H1 (cell line): Measurements from ENCODE around the gene SLN. TPM values are rescaled to one million over a fixed set of nuclear protein-coding genes. Genes with fewer than 3 reads are reported as not detected.

Experiments
- CTCF ChIA-PET: fragments of 300-600 bp; sonication (Branson Sonifier 250); formaldehyde crosslinking; loops from one replicate; lab custom pipeline; 2021; ENCODE audit not compliant: partially characterized antibody; lab: Charles Lee
- POLR2A ChIA-PET: fragments of 300-600 bp; sonication (Branson Sonifier 250); formaldehyde crosslinking; loops from one replicate; lab custom pipeline; 2021; ENCODE audit warnings: inconsistent platforms; ENCODE audit not compliant: partially characterized antibody; lab: Charles Lee
- DNase-seq, 2 experiments: peaks; one replicate each; pipeline versions ENCODE4 v3.0.0 to v3.0.0-alpha.2; 2010 to 2022; ENCODE audit warnings: low spot score in 2 of 2, low read depth in 1 of 2, mixed read lengths in 1 of 2
- FAIRE-seq: peaks from 2 replicates; lab custom pipeline; 2011; peaks lifted over from hg19 to GRCh38; lab: Jason Lieb, UNC
- H2AFZ ChIP-seq: 2 replicates; pipeline ENCODE4 v1.8.1; 2012; ENCODE audit warnings: low read length, inconsistent platforms
- H2AK5ac ChIP-seq: 2 replicates; pipeline ENCODE4 v1.6.1; 2013; ENCODE audit warnings: low read depth, low read length
- H2BK120ac ChIP-seq: replicated peaks from 2 replicates; pipeline ENCODE3; 2013; ENCODE audit warnings: low read depth, low read length, inconsistent platforms
- H2BK12ac ChIP-seq: 2 replicates; pipeline ENCODE4 v1.6.1; 2013; ENCODE audit warnings: low read depth, low read length
- H2BK15ac ChIP-seq: 2 replicates; pipeline ENCODE4 v1.6.1; 2013; ENCODE audit warnings: low read length
- H2BK20ac ChIP-seq: 2 replicates; pipeline ENCODE4 v1.6.1; 2013; ENCODE audit warnings: low read length
- H2BK5ac ChIP-seq: 2 replicates; pipeline ENCODE4 v1.6.1; 2013; ENCODE audit warnings: low read depth, low read length
- H3K14ac ChIP-seq: 2 replicates; pipeline ENCODE4 v1.6.1; 2013; ENCODE audit warnings: inconsistent platforms; ENCODE audit not compliant: insufficient read length
- H3K18ac ChIP-seq: 2 replicates; pipeline ENCODE4 v1.6.1; 2013; ENCODE audit warnings: low read length; ENCODE audit errors: extremely low read depth
- H3K23ac ChIP-seq: 2 replicates; pipeline ENCODE4 v1.6.1; 2013; ENCODE audit warnings: inconsistent platforms; ENCODE audit not compliant: insufficient read length
- H3K23me2 ChIP-seq: 2 replicates; pipeline ENCODE4 v1.6.1; 2013; ENCODE audit warnings: low read depth, low read length
- H3K27ac ChIP-seq: 2 replicates; pipeline ENCODE4 v1.6.1; 2011; ENCODE audit warnings: low read depth, low read length, inconsistent platforms
- H3K27me3 ChIP-seq, 4 experiments: replicated peaks in 1 of 4; 1 replicate in 1 of 4; 2 replicates in 3 of 4; pipeline versions ENCODE4 v1.6.1 to v1.8.1; 2011 to 2013; ENCODE audit warnings: low read length in 3 of 4, mild to moderate bottlenecking in 3 of 4, inconsistent platforms in 2 of 4, mixed read lengths in 2 of 4, moderate library complexity in 1 of 4; ENCODE audit not compliant: control insufficient read depth in 3 of 4, insufficient read depth in 3 of 4; ENCODE audit errors: extremely low read depth in 1 of 4
- H3K36me3 ChIP-seq, 4 experiments: 2 replicates each; pipeline versions ENCODE4 v1.6.1 to v1.8.1; 2011 to 2013; ENCODE audit warnings: mild to moderate bottlenecking in 4 of 4, low read length in 3 of 4, moderate library complexity in 2 of 4, control low read depth in 1 of 4, inconsistent platforms in 1 of 4; ENCODE audit not compliant: insufficient read depth in 4 of 4, control insufficient read depth in 2 of 4
- H3K4ac ChIP-seq: replicated peaks from 2 replicates; pipeline ENCODE3; 2013; ENCODE audit warnings: low read length, low read depth, mixed read lengths, inconsistent platforms; ENCODE audit not compliant: insufficient read length
- H3K4me1 ChIP-seq, 4 experiments: replicated peaks in 1 of 4; 1 replicate in 1 of 4; 2 replicates in 3 of 4; pipeline versions ENCODE4 v1.6.1 to v1.8.1; 2011 to 2013; ENCODE audit warnings: low read length in 3 of 4, inconsistent platforms in 2 of 4, mixed read lengths in 1 of 4; ENCODE audit not compliant: insufficient read depth in 4 of 4, control insufficient read depth in 3 of 4
- H3K4me2 ChIP-seq, 2 experiments: 2 replicates each; pipeline versions ENCODE4 v1.6.1 to v1.8.1; 2011 to 2013; ENCODE audit warnings: low read depth in 2 of 2, low read length in 2 of 2, control low read depth in 1 of 2, inconsistent platforms in 1 of 2, mild to moderate bottlenecking in 1 of 2; ENCODE audit not compliant: insufficient read depth in 1 of 2
- H3K4me3 ChIP-seq, 4 experiments: fragments of 200-600, 300-600 bp in 1 of 4; sonication (generic), shearing (Covaris generic), sonication (Bioruptor Twin) in 1 of 4; 2 replicates each; pipeline versions ENCODE4 v1.5.1 to v1.8.1; 2011 to 2016; ENCODE audit warnings: low read length in 4 of 4, low read depth in 3 of 4, control low read depth in 2 of 4, inconsistent platforms in 2 of 4, mild to moderate bottlenecking in 2 of 4, mixed read lengths in 1 of 4, moderate library complexity in 1 of 4; ENCODE audit not compliant: insufficient read depth in 2 of 4; ENCODE audit errors: extremely low read depth in 1 of 4
- H3K56ac ChIP-seq: replicated peaks from 2 replicates; pipeline ENCODE3; 2013; ENCODE audit warnings: low read depth, mild to moderate bottlenecking, mixed read lengths, low read length, inconsistent platforms; ENCODE audit not compliant: insufficient read length
- H3K79me1 ChIP-seq: 2 replicates; pipeline ENCODE4 v1.6.1; 2013; ENCODE audit warnings: low read depth, low read length, control low read depth
- H3K79me2 ChIP-seq, 2 experiments: 2 replicates each; pipeline versions ENCODE4 v1.6.1 to v1.8.1; 2012 to 2013; ENCODE audit warnings: low read length in 2 of 2, mild to moderate bottlenecking in 2 of 2, inconsistent platforms in 1 of 2; ENCODE audit not compliant: insufficient read depth in 2 of 2, control insufficient read depth in 1 of 2
- H3K9ac ChIP-seq, 4 experiments: replicated peaks in 1 of 4; 1 replicate in 1 of 4; 2 replicates in 3 of 4; pipeline versions ENCODE4 v1.6.1 to v1.8.1; 2011 to 2013; ENCODE audit warnings: low read depth in 3 of 4, low read length in 3 of 4, control low read depth in 2 of 4, mild to moderate bottlenecking in 2 of 4, moderate library complexity in 2 of 4, inconsistent platforms in 1 of 4; ENCODE audit errors: extremely low read depth in 1 of 4
- H3K9me3 ChIP-seq, 2 experiments: 2 replicates each; pipeline versions ENCODE4 v1.6.1 to v1.8.1; 2012 to 2013; ENCODE audit warnings: mild to moderate bottlenecking in 2 of 2, moderate library complexity in 2 of 2, control low read depth in 1 of 2, inconsistent platforms in 1 of 2, low read depth in 1 of 2, low read length in 1 of 2, mixed read lengths in 1 of 2; ENCODE audit not compliant: insufficient read depth in 2 of 2
- H4K20me1 ChIP-seq, 2 experiments: replicated peaks in 1 of 2; 2 replicates each; pipeline versions ENCODE3 to v1.8.1; 2011 to 2013; ENCODE audit warnings: inconsistent platforms in 2 of 2, low read length in 2 of 2, mild to moderate bottlenecking in 1 of 2; ENCODE audit not compliant: insufficient read depth in 2 of 2, control insufficient read depth in 1 of 2
- H4K5ac ChIP-seq: 2 replicates; pipeline ENCODE4 v1.6.1; 2013; ENCODE audit warnings: low read length, low read depth, mixed read lengths, inconsistent platforms; ENCODE audit not compliant: insufficient read length
- H4K8ac ChIP-seq: 2 replicates; pipeline ENCODE4 v1.8.0; 2013; ENCODE audit warnings: mild to moderate bottlenecking, moderate library complexity, low read length, inconsistent platforms; ENCODE audit not compliant: insufficient read depth; ENCODE audit errors: extremely low read depth
- H4K91ac ChIP-seq: replicated peaks from 2 replicates; pipeline ENCODE3; 2013; ENCODE audit warnings: low read length, mixed read lengths, inconsistent platforms; ENCODE audit not compliant: insufficient read length
- BCL11A ChIP-seq, 2 experiments: IDR thresholded peaks; one replicate each; pipeline ENCODE4 v1.6.1; 2011; ENCODE audit warnings: low read depth in 2 of 2, low read length in 2 of 2, mild to moderate bottlenecking in 2 of 2
- CHD2 ChIP-seq: IDR thresholded peaks from 2 replicates; pipeline ENCODE4 v1.6.1; 2012; ENCODE audit warnings: low read length, improper control_type of control experiment
- POLR2AphosphoS5 ChIP-seq: IDR thresholded peaks from 2 replicates; pipeline ENCODE4 v1.6.1; 2011; ENCODE audit warnings: low read depth, low read length
- SIN3A ChIP-seq, 2 experiments: IDR thresholded peaks in 1 of 2; conservative IDR thresholded peaks in 1 of 2; 2 replicates each; pipeline ENCODE4 v1.6.1; 2011 to 2012; ENCODE audit warnings: low read length in 2 of 2, improper control_type of control experiment in 1 of 2, low read depth in 1 of 2, mild to moderate bottlenecking in 1 of 2
- ZNF274 ChIP-seq: IDR thresholded peaks from 2 replicates; pipeline ENCODE4 v1.7.0; 2012; ENCODE audit warnings: low read length, borderline replicate concordance; ENCODE audit errors: extremely low read depth
- WGBS, 2 experiments: shearing (Covaris generic) in 1 of 2; methylation state at CpG; one replicate each; pipeline versions ENCODE4 v1.1.6 to v1.1.7; 2013 to 2015; ENCODE audit warnings: low lambda C conversion rate in 2 of 2, mixed read lengths in 2 of 2, inconsistent platforms in 1 of 2, low coverage in 1 of 2, missing lambda C conversion rate in 1 of 2; ENCODE audit not compliant: insufficient replicate concordance in 2 of 2, insufficient coverage in 1 of 2, insufficient read length in 1 of 2; ENCODE audit errors: extremely low coverage in 1 of 2, missing lambda C conversion rate in 1 of 2; 5-methylcytosine and 5-hydroxymethylcytosine counted together
- polyA plus RNA-seq, 7 experiments: library from polyadenylated mRNA; depleted of rRNA in 3 of 7; stranded (reverse) in 5 of 7; unstranded in 2 of 7; fragments of >200 nt in 5 of 7; fragments of 200-250 nt in 2 of 7; gene quantifications; 1 replicate in 5 of 7; 2 replicates in 1 of 7; 4 replicates in 1 of 7; pipeline versions ENCODE4 v1.2.1 to v1.2.3, GENCODE V29; 2011 to 2013; ENCODE audit warnings: missing spikeins in 2 of 7, mixed read lengths in 2 of 7
- total RNA-seq: library from RNA; stranded (reverse); fragmentation: NEBNext Ultra II Directional; extraction: Animal tissue kit (Norgen Biotek cat#: 25700); gene quantifications from 2 replicates; pipeline ENCODE4 v1.2.1, GENCODE V29; 2021

The SLN gene
- total and polyA plus RNA-seq, 2 of the 8 experiments (the other 6 are each of a cell fraction or from before 2014, with no cell fraction given): not detected

GRCh38 chr11:107733518-107733917 lies 21.7 kb upstream of the SLN start:
- ChIA-PET POLR2A (no interaction called here), CTCF (interaction anchor here (0.8 to 4.2 kb wide), 2 partner anchors 8 to 21 kb away, joined by 3 to 27 read pairs; no protein-coding TSS in a partner anchor)
- no peak overlapping the region for H3K4me2 ChIP-seq
- no peaks in the 10 kb centered on the region for H3K23me2 ChIP-seq
- no peaks in the 10 kb centered on the region for H3K79me2 ChIP-seq
- no peaks in the 10 kb centered on the region for H3K9me3 ChIP-seq
- H4K8ac ChIP-seq: no peak overlapping the region
- WGBS, 2 experiments: 93% methylated on average over 3 of the region's 3 CpGs; no CpG with 5 or more reads in 1 of the 2 experiments
- no peak overlapping the region for H2BK120ac ChIP-seq
- H2BK5ac ChIP-seq: no peak overlapping the region
- no peak overlapping the region for H2AK5ac ChIP-seq
- no peak for FAIRE-seq
- H2BK12ac ChIP-seq: no peak overlapping the region
- DNase-seq: no peak
- no peak overlapping the region for H4K5ac ChIP-seq
- no peak overlapping the region for H3K18ac ChIP-seq
- H2AFZ ChIP-seq: no peak overlapping the region
- no peak overlapping the region for H3K27ac ChIP-seq
- no peak overlapping the region for H3K4me3 ChIP-seq
- no peaks in the 10 kb centered on the region for H3K4me1 ChIP-seq
- no peak overlapping the region for H3K23ac ChIP-seq
- H3K79me1 ChIP-seq: no peaks in the 10 kb centered on the region
- H3K27me3 ChIP-seq: no peaks in the 10 kb centered on the region
- no peak overlapping the region for H3K56ac ChIP-seq
- no peak overlapping the region for H3K4ac ChIP-seq
- H2BK20ac ChIP-seq: no peak overlapping the region
- H4K91ac ChIP-seq: no peak overlapping the region
- H3K36me3 ChIP-seq: no peaks in the 10 kb centered on the region
- H3K9ac ChIP-seq: no peak overlapping the region
- no peak overlapping the region for H3K14ac ChIP-seq
- no peaks in the 10 kb centered on the region for H4K20me1 ChIP-seq
- H2BK15ac ChIP-seq: no peak overlapping the region
- TF ChIP-seq ZNF274 (no peak), BCL11A (IDR thresholded peaks at IDR 0.05; ENCODE audit: low read depth in 2 of 2, low read length in 2 of 2) (no peak), POLR2AphosphoS5 (no peak), SIN3A (conservative IDR thresholded peaks at IDR 0.05 in 1 of 2, IDR thresholded peaks at IDR 0.05 in 1 of 2; ENCODE audit: low read depth in 1 of 2, low read length in 2 of 2) (no peak), CHD2 (no peak)
